PC-9 (cell line): ENCODE data around the gene NFYC. TPM values are rescaled to one million over a fixed set of nuclear protein-coding genes. Genes with fewer than 3 reads are reported as not detected.

Experiments used
- BruUV-seq: library from RNA; stranded (reverse); fragments of 400-500 nt; replicated peaks from 2 replicates; lab custom pipeline; 2021; lab: Mats Ljungman, UMichigan
- CTCF ChIA-PET: fragments of 300-600 bp; sonication (Branson Sonifier 250); formaldehyde crosslinking; loops from one replicate; lab custom pipeline; 2022; ENCODE audit warnings: antibody characterized with exemption; lab: Charles Lee
- POLR2A ChIA-PET: fragments of 300-600 bp; sonication (Branson Sonifier 250); formaldehyde crosslinking; loops from one replicate; lab custom pipeline; 2022; ENCODE audit warnings: antibody characterized with exemption; ENCODE audit not compliant: unreplicated experiment; lab: Charles Lee
- DNase-seq, 2 experiments: peaks; one replicate each; pipeline versions ENCODE4 v3.0.0 to v3.0.0-alpha.2; 2015 to 2022; ENCODE audit warnings: mixed read lengths in 1 of 2
- H2AFZ ChIP-seq: fragments of 200-600 bp; sonication (generic); 2 replicates; pipeline ENCODE4 v1.8.1; 2017; ENCODE audit warnings: antibody characterized with exemption
- H3F3A ChIP-seq: fragments of 200-600 bp; sonication (generic); 2 replicates; pipeline ENCODE4 v1.8.1; 2017; ENCODE audit warnings: antibody characterized with exemption, mild to moderate bottlenecking, low read depth; ENCODE audit not compliant: insufficient read depth
- H3K27ac ChIP-seq: fragments of 200-600 bp; sonication (generic); 2 replicates; pipeline ENCODE4 v1.6.1; 2016; ENCODE audit warnings: mixed run types
- H3K27me3 ChIP-seq: fragments of 200-600 bp; sonication (generic); 2 replicates; pipeline ENCODE4 v1.6.1; 2016; ENCODE audit warnings: low read depth, mixed run types; ENCODE audit not compliant: insufficient read depth
- H3K36me3 ChIP-seq: fragments of 200-600 bp; sonication (generic); 2 replicates; pipeline ENCODE4 v1.6.1; 2016; ENCODE audit warnings: low read depth, mixed run types
- H3K4me1 ChIP-seq: fragments of 200-600 bp; sonication (generic); replicated peaks from 2 replicates; pipeline ENCODE4 v1.6.1; 2016; ENCODE audit warnings: mixed run types; ENCODE audit not compliant: insufficient read depth
- H3K4me2 ChIP-seq: fragments of 200-600 bp; sonication (generic); 2 replicates; pipeline ENCODE4 v1.6.1; 2017; ENCODE audit warnings: mixed run types
- H3K4me3 ChIP-seq: fragments of 200-600 bp; sonication (generic); 2 replicates; pipeline ENCODE4 v1.6.1; 2016; ENCODE audit warnings: mixed run types
- H3K79me2 ChIP-seq: fragments of 200-600 bp; sonication (generic); 2 replicates; pipeline ENCODE4 v1.6.1; 2017; ENCODE audit warnings: low read depth, mixed run types
- H3K9me2 ChIP-seq: fragments of 200-600 bp; sonication (generic); 2 replicates; pipeline ENCODE4 v1.8.1; 2017; ENCODE audit warnings: mild to moderate bottlenecking; ENCODE audit not compliant: insufficient read depth
- H3K9me3 ChIP-seq: fragments of 200-600 bp; sonication (generic); 2 replicates; pipeline ENCODE4 v1.8.1; 2016; ENCODE audit warnings: low read depth; ENCODE audit not compliant: insufficient read depth
- H4K20me1 ChIP-seq: fragments of 200-600 bp; sonication (generic); 2 replicates; pipeline ENCODE4 v1.8.1; 2017; ENCODE audit not compliant: insufficient read depth
- CTCF ChIP-seq: fragments of 200-600 bp; sonication (generic); conservative IDR thresholded peaks from 2 replicates; pipeline ENCODE4 v1.6.1; 2017; ENCODE audit warnings: mixed run types, antibody characterized with exemption, mild to moderate bottlenecking, moderate library complexity
- EZH2 ChIP-seq: fragments of 200-600 bp; sonication (generic); IDR thresholded peaks from 2 replicates; pipeline ENCODE4 v1.8.0; 2017; ENCODE audit warnings: antibody characterized with exemption, low read depth
- intact Hi-C: fragments of 100-400 bp; cut with micrococcal nuclease; formaldehyde crosslinking; loops from one replicate; pipeline ENCODE4 v1.10.0; 2022; ENCODE audit not compliant: unreplicated experiment
- total RNA-seq: library from RNA; stranded (reverse); gene quantifications from 2 replicates; pipeline ENCODE4 v1.2.3, GENCODE V29; 2021

The NFYC gene
- total RNA-seq, 1 experiment from 2014 or later: 91.1 TPM

- no peaks in the 10 kb centered on the region for H3K9me2 ChIP-seq
- DNase-seq: peak in 1 of 2 experiments; percentile 41
- H3K36me3 ChIP-seq: no peaks in the 10 kb centered on the region
- CTCF ChIA-PET: no interaction called here
- H4K20me1 ChIP-seq: no peaks in the 10 kb centered on the region
- no peak overlapping the region for H3K4me2 ChIP-seq
- H3F3A ChIP-seq: peaks cover 7% of the 10 kb centered on the region; the same call in 1 of the 2 replicates
- intact Hi-C loops: no loop called here
- POLR2A ChIA-PET: no interaction called here
- no peak for TF ChIP-seq CTCF
- TF ChIP-seq EZH2: no peak
- no peaks in the 10 kb centered on the region for H3K79me2 ChIP-seq
- no peaks in the 10 kb centered on the region for H3K27me3 ChIP-seq
- BruUV-seq: no TSS peak
- H2AFZ ChIP-seq: no peak overlapping the region
- no peak overlapping the region for H3K27ac ChIP-seq
- no peaks in the 10 kb centered on the region for H3K9me3 ChIP-seq
- peaks cover 19% of the 10 kb centered on the region; the same call in 1 of the 2 replicates for H3K4me1 ChIP-seq
- no peak overlapping the region for H3K4me3 ChIP-seq
These were observed 29.4 kb upstream of the NFYC start for GRCh38 chr1:40662151-40662550.

GRCh38 chr1:40662864-40663263, 28.6 kb upstream of the NFYC start:
- ChIA-PET CTCF (no interaction called here), POLR2A (no interaction called here)
- no peak overlapping the region for H3K4me3 ChIP-seq
- H3K79me2 ChIP-seq: no peaks in the 10 kb centered on the region
- no peaks in the 10 kb centered on the region for H3K9me3 ChIP-seq
- TF ChIP-seq EZH2: no peak
- no peak for TF ChIP-seq CTCF
- no peak overlapping the region for H3K4me2 ChIP-seq
- H3K4me1 ChIP-seq: peaks cover 19% of the 10 kb centered on the region; the same call in 1 of the 2 replicates
- no peak overlapping the region for H2AFZ ChIP-seq
- peaks cover 10% of the 10 kb centered on the region; the same call in 1 of the 2 replicates for H3F3A ChIP-seq
- intact Hi-C loops: no loop called here
- no peak overlapping the region for H3K27ac ChIP-seq
- H4K20me1 ChIP-seq: no peaks in the 10 kb centered on the region
- DNase-seq: peak in 1 of 2 experiments; percentile 49
- no peaks in the 10 kb centered on the region for H3K9me2 ChIP-seq
- BruUV-seq: no TSS peak
- H3K36me3 ChIP-seq: no peaks in the 10 kb centered on the region
- no peaks in the 10 kb centered on the region for H3K27me3 ChIP-seq

- Histone ChIP-seq H3F3A (peaks cover 10% of the 10 kb centered on the region; the same call in 1 of the 2 replicates), H4K20me1 (no peaks in the 10 kb centered on the region), H3K4me2 (no peak overlapping the region), H3K27ac (no peak overlapping the region), H3K36me3 (no peaks in the 10 kb centered on the region), H3K9me3 (no peaks in the 10 kb centered on the region), H2AFZ (no peak overlapping the region), H3K27me3 (no peaks in the 10 kb centered on the region), H3K9me2 (no peaks in the 10 kb centered on the region), H3K4me3 (no peak overlapping the region), H3K79me2 (no peaks in the 10 kb centered on the region), H3K4me1 (peaks cover 19% of the 10 kb centered on the region; the same call in 1 of the 2 replicates)
- ChIA-PET POLR2A (no interaction called here), CTCF (no interaction called here)
- BruUV-seq: TSS peak; percentile 22
- intact Hi-C loops: no loop called here
- no peak for DNase-seq
- no peak for TF ChIP-seq CTCF
- no peak for TF ChIP-seq EZH2
These were observed 28.0 kb upstream of the NFYC start for GRCh38 chr1:40663324-40664166.
